ENCODE results near the gene PTPRS. TPM values are rescaled to one million over a fixed set of nuclear protein-coding genes. Genes with fewer than 3 reads are reported as not detected.

The PTPRS gene
- total RNA-seq, 1 donor = 218 TPM

DNA sequence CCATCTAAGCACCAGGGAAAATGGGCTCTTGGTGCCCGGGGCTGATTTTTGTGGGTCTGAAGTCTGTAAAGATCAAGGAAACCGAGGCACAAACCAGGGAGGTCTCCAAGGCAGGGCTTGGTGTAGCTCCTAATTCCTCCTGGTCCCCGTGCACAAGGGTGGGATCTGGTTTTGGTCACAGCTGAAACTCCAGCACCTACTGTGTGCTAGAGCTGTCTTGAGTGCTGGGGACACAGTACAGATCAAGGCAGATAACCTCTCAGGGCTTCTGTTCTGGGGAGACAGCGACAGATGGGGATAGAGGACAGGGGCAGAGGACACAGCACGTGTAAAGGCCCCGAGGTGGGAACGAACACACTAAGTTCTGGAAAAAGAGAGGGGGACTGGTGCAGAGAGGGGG, 37.4 kb downstream of the PTPRS start:
- no peak for DNase-seq (ENCODE audit: insufficient read length, low spot score, missing footprints)
- Histone ChIP-seq H2AFZ (ENCODE audit: low read length) (no peak overlapping the region), H3K27me3 (ENCODE audit: insufficient read depth, low read length) (peaks cover 2% of the 10 kb centered on the region), H4K20me1 (ENCODE audit: insufficient read depth, low read length) (no peaks in the 10 kb centered on the region), H3K4me1 (ENCODE audit: insufficient read depth, low read length) (peaks cover 1% of the 10 kb centered on the region), H3K27ac (ENCODE audit: low read depth, low read length) (no peak overlapping the region), H3K4me3 (ENCODE audit: insufficient read depth, low read length) (no peak overlapping the region), H3K79me2 (ENCODE audit: insufficient read depth, low read length) (no peaks in the 10 kb centered on the region), H3K4me2 (ENCODE audit: insufficient read depth, low read length) (no peak overlapping the region), H3K9me3 (ENCODE audit: low read depth, low read length) (no peaks in the 10 kb centered on the region), H3K36me3 (ENCODE audit: insufficient read depth, low read length) (no peaks in the 10 kb centered on the region)
- TF ChIP-seq, protein P1, sequence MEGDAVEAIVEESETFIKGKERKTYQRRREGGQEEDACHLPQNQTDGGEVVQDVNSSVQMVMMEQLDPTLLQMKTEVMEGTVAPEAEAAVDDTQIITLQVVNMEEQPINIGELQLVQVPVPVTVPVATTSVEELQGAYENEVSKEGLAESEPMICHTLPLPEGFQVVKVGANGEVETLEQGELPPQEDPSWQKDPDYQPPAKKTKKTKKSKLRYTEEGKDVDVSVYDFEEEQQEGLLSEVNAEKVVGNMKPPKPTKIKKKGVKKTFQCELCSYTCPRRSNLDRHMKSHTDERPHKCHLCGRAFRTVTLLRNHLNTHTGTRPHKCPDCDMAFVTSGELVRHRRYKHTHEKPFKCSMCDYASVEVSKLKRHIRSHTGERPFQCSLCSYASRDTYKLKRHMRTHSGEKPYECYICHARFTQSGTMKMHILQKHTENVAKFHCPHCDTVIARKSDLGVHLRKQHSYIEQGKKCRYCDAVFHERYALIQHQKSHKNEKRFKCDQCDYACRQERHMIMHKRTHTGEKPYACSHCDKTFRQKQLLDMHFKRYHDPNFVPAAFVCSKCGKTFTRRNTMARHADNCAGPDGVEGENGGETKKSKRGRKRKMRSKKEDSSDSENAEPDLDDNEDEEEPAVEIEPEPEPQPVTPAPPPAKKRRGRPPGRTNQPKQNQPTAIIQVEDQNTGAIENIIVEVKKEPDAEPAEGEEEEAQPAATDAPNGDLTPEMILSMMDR (IDR thresholded peaks at IDR 0.05; ENCODE audit: extremely low read depth, low read depth, low read length) = no peak

DNA sequence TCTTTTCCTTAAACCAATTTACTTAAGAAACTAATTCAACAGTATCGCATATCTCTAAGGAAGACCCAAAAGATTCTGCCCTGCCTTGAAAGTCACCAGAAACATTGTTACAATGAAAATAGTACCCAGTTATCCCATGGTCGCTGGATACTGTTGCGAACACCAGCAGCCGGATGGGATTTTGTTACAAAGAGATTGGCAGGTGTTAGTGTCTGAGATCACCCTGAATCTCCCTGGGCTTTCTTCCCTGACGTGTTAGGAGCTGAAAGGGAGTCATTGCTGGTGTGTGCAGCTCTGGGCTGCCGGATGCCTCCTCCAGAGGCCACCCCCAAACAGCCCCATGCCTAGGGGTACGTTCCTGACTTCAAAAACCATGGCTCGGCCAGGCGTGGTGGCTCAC, 38.2 kb downstream of the PTPRS start:
- TF ChIP-seq, protein P1 (IDR thresholded peaks at IDR 0.05; ENCODE audit: extremely low read depth, low read depth, low read length) = no peak
- peak; percentile 58 for DNase-seq (ENCODE audit: insufficient read length, low spot score, missing footprints)

DNA sequence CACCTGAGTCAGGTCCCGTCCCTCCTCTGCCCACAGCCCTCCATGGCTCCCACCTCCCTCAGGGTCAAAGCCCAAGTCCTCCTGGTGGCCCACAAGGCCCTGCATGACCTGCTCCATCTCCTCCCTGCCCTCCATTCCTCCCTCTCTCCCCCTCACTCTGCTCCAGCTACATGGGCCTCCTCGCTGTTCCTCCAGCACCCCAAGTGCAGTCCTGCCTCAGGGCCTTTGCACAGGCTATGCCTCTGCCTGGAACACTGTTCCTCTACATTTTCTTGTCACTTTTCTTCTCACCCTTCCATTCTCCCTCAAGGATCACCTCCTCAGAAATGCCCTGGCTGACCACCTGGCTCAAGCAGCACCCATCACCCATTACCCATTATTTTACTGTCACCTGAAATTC, 41.5 kb downstream of the PTPRS start:
- Histone ChIP-seq H3K4me2 (ENCODE audit: insufficient read depth, low read length) (no peak overlapping the region), H3K27me3 (ENCODE audit: insufficient read depth, low read length) (peaks cover 2% of the 10 kb centered on the region), H3K4me3 (ENCODE audit: insufficient read depth, low read length) (no peak overlapping the region), H4K20me1 (ENCODE audit: insufficient read depth, low read length) (no peaks in the 10 kb centered on the region), H2AFZ (ENCODE audit: low read length) (no peak overlapping the region), H3K36me3 (ENCODE audit: insufficient read depth, low read length) (no peaks in the 10 kb centered on the region), H3K27ac (ENCODE audit: low read depth, low read length) (no peak overlapping the region), H3K4me1 (ENCODE audit: insufficient read depth, low read length) (peaks cover under 1% of the 10 kb centered on the region), H3K9me3 (ENCODE audit: low read depth, low read length) (no peaks in the 10 kb centered on the region), H3K79me2 (ENCODE audit: insufficient read depth, low read length) (no peaks in the 10 kb centered on the region)
- DNase-seq (ENCODE audit: insufficient read length, low spot score, missing footprints) = peak; percentile 11
- TF ChIP-seq, protein P1 (IDR thresholded peaks at IDR 0.05; ENCODE audit: extremely low read depth, low read depth, low read length) = no peak

More for the DNA sequence above, 38.2 kb downstream of the PTPRS start:
- H3K27ac ChIP-seq (ENCODE audit: low read depth, low read length) = no peak overlapping the region
- H3K4me1 ChIP-seq (ENCODE audit: insufficient read depth, low read length) = no peaks in the 10 kb centered on the region
- no peaks in the 10 kb centered on the region for H4K20me1 ChIP-seq (ENCODE audit: insufficient read depth, low read length)
- no peaks in the 10 kb centered on the region for H3K9me3 ChIP-seq (ENCODE audit: low read depth, low read length)
- peaks cover 2% of the 10 kb centered on the region for H3K27me3 ChIP-seq (ENCODE audit: insufficient read depth, low read length)
- no peak overlapping the region for H3K4me3 ChIP-seq (ENCODE audit: insufficient read depth, low read length)
- no peak overlapping the region for H3K4me2 ChIP-seq (ENCODE audit: insufficient read depth, low read length)
- H2AFZ ChIP-seq (ENCODE audit: low read length) = no peak overlapping the region
- no peaks in the 10 kb centered on the region for H3K36me3 ChIP-seq (ENCODE audit: insufficient read depth, low read length)
- H3K79me2 ChIP-seq (ENCODE audit: insufficient read depth, low read length) = no peaks in the 10 kb centered on the region

DNA sequence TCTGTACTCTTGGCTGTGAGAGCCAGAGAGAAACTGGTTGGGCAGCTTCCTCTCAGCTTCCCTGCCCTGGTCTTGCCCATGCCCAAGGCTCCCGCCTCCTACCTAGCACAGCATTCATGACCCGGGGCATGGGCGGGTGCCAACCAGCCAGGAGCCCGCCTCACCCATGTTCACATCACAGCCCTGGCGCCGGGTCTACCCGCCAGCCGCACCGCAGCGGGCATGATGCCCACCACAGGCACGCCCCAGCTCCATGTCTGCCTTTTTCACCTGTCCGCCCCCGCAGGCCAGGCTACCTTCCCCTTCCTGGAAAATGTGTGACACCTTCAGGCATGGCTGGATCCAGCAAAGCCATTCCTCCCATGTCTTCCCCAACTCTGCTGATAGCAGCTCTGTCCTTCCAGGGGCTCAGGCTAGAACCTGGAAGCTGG, 42.1 kb downstream of the PTPRS start:
- Histone ChIP-seq H2AFZ (ENCODE audit: low read length) (no peak overlapping the region), H3K79me2 (ENCODE audit: insufficient read depth, low read length) (no peaks in the 10 kb centered on the region), H3K9me3 (ENCODE audit: low read depth, low read length) (no peaks in the 10 kb centered on the region), H3K4me1 (ENCODE audit: insufficient read depth, low read length) (peaks cover 5% of the 10 kb centered on the region), H3K36me3 (ENCODE audit: insufficient read depth, low read length) (no peaks in the 10 kb centered on the region), H4K20me1 (ENCODE audit: insufficient read depth, low read length) (no peaks in the 10 kb centered on the region), H3K27me3 (ENCODE audit: insufficient read depth, low read length) (peaks cover 2% of the 10 kb centered on the region), H3K27ac (ENCODE audit: low read depth, low read length) (no peak overlapping the region), H3K4me3 (ENCODE audit: insufficient read depth, low read length) (no peak overlapping the region), H3K4me2 (ENCODE audit: insufficient read depth, low read length) (no peak overlapping the region)
- TF ChIP-seq, protein P1 (IDR thresholded peaks at IDR 0.05; ENCODE audit: extremely low read depth, low read depth, low read length) = no peak
- DNase-seq (ENCODE audit: insufficient read length, low spot score, missing footprints) = peak; percentile 50

Data from osteoblast (primary cell).